Measurements from ENCODE around the gene GADD45G.

GADD45G gene

GRCh38 chr9:89606049-89606623, 1.3 kb downstream of the GADD45G start:
- H3K27ac ChIP-seq = peak overlapping the region; percentile 94
- no peak for TF ChIP-seq CTCF (conservative IDR thresholded peaks at IDR 0.05)

- H3K27ac ChIP-seq = peak overlapping the region; percentile 94
Measured at GRCh38 chr9:89606624-89607311, 2.0 kb downstream of the GADD45G start.

GRCh38 chr9:89608641-89609335, 4.0 kb downstream of the GADD45G start:
- H3K27ac ChIP-seq = no peak overlapping the region
- TF ChIP-seq CTCF (conservative IDR thresholded peaks at IDR 0.05) = no peak

More at GRCh38 chr9:89606624-89607311, 2.0 kb downstream of the GADD45G start:
- no peak for TF ChIP-seq CTCF (conservative IDR thresholded peaks at IDR 0.05)

GRCh38 chr9:89609426-89610006, 4.7 kb downstream of the GADD45G start:
- no peak for TF ChIP-seq CTCF (conservative IDR thresholded peaks at IDR 0.05)
- no peak overlapping the region for H3K27ac ChIP-seq

GRCh38 chr9:89610391-89610925, 5.6 kb downstream of the GADD45G start:
- no peak for TF ChIP-seq CTCF (conservative IDR thresholded peaks at IDR 0.05)
- H3K27ac ChIP-seq = no peak overlapping the region

GRCh38 chr9:89611425-89611824, 6.6 kb downstream of the GADD45G start:
- H3K27ac ChIP-seq = no peak overlapping the region
- no peak for TF ChIP-seq CTCF (conservative IDR thresholded peaks at IDR 0.05)
